Activated B cell treated with CpG ODN at 0.5 μM for 24 hours (primary cell): Measurements from ENCODE around the gene PIK3CA. TPM values are rescaled to one million over a fixed set of nuclear protein-coding genes. Genes with fewer than 3 reads are reported as not detected.

Experiments
- ATAC-seq: fragments of 200-7000 bp; cut with Tn5 transposase; one replicate; pipeline ENCODE4 v1.10.0; 2021; ENCODE audit warnings: low read depth, mild to moderate bottlenecking, moderate library complexity
- CTCF ChIA-PET: fragments of 350-600 bp; sonication (Branson Sonifier 250); formaldehyde crosslinking; loops from one replicate; lab custom pipeline; 2021; ENCODE audit warnings: antibody characterized with exemption; lab: Charles Lee
- POLR2A ChIA-PET: fragments of 350-600 bp; sonication (Branson Sonifier 250); formaldehyde crosslinking; loops from one replicate; lab custom pipeline; 2021; ENCODE audit warnings: antibody characterized with exemption; lab: Charles Lee
- DNase-seq: peaks from one replicate; pipeline ENCODE4 v3.0.0; 2022
- H3K27ac Mint-ChIP-seq: one replicate; pipeline ENCODE4 v1.8.0; 2020; ENCODE audit warnings: mixed read lengths
- H3K27me3 Mint-ChIP-seq: one replicate; pipeline ENCODE4 v1.8.0; 2021; ENCODE audit warnings: mixed read lengths
- H3K36me3 Mint-ChIP-seq: one replicate; pipeline ENCODE4 v1.8.0; 2021; ENCODE audit warnings: low read depth, mixed read lengths
- H3K4me1 Mint-ChIP-seq: one replicate; pipeline ENCODE4 v1.8.0; 2021; ENCODE audit warnings: mixed read lengths
- H3K4me3 Mint-ChIP-seq: one replicate; pipeline ENCODE4 v1.8.0; 2020; ENCODE audit warnings: mild to moderate bottlenecking, mixed read lengths
- H3K9me3 Mint-ChIP-seq: one replicate; pipeline ENCODE4 v1.8.0; 2020; ENCODE audit warnings: mixed read lengths
- intact Hi-C: fragments of 100-400 bp; cut with micrococcal nuclease; formaldehyde crosslinking; loops from one replicate; pipeline ENCODE4 v1.15.1; 2024
- total RNA-seq: library from RNA; stranded (reverse); gene quantifications from 2 replicates; pipeline ENCODE4 v1.2.3, GENCODE V29; 2022
- TF ChIP-seq, protein P1 (sequence below): fragments of 200-600 bp; IDR thresholded peaks from one replicate; pipeline ENCODE4 v1.8.0; 2022; ENCODE audit warnings: antibody characterized with exemption, mild to moderate bottlenecking

The PIK3CA gene
- total RNA-seq, 1 donor from 2014 or later: 40.5 TPM

DNA sequence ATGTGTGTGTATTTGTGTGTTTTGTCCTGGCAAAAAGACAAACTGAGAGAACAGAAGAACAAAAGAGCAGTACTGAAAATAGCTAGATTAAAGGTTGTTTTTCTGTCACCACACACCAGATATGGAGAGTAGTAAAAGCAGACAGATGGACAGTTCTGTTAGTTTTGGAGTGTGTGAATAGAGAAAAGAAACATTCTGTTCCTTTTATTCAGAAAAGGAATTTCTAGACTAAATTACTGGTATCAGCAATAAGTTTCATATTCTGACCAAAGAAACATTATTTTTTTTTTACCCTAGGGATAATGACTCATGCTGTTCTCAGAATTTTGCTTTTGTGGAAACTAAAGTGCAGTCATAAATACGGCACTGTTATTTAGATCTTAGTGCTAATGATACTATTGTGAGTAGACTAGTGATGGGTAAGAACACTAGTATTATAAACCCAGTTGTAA is 32.9 kb downstream of the PIK3CA start:
- peak; percentile 58 for ATAC-seq
- H3K27ac Mint-ChIP-seq: no peak overlapping the region

DNA sequence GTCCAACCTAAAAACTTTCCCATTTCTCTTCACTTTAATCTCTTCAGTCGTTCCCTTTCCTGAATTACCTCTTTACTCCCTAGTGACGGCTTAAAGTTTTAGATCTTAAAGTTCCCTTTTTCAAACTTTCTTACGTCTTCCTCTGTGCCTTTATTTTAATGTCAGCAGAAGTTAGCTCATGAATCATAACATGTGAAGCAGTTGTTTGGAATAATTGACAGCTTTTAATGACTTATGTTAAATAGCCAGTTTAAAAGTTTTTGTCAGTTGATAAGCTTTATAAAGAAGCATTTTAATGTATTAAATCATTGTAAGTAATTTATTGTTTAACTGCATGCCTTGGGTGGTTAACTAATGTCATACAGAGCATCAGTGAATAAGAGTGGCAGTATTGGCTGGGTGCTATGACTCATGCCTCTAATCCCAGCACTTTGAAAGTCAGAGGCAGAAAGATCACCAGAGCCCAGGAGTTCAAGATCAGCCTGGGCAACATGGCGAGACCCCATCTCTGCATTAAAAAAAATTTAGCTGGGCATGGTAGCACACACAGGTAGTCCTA is 33.9 kb downstream of the PIK3CA start:
- no peak for DNase-seq
- peak; percentile 62 for ATAC-seq
- intact Hi-C loops: loop anchor here (1.0 to 2.0 kb wide), 4 partner anchors 8 to 35 kb away; no protein-coding TSS in a partner anchor
- POLR2A ChIA-PET: interaction anchor here (1.2 to 2.2 kb wide), 2 partner anchors 16 to 33 kb away, joined by 3 to 48 read pairs; partner anchors contain the start of gene PIK3CA
- Mint-ChIP-seq H3K4me3 (peak overlapping the region; percentile 64), H3K27me3 (no peaks in the 10 kb centered on the region), H3K9me3 (no peaks in the 10 kb centered on the region), H3K27ac (peak overlapping the region; percentile 70), H3K36me3 (no peaks in the 10 kb centered on the region), H3K4me1 (peaks cover 45% of the 10 kb centered on the region)
- TF ChIP-seq, protein P1, sequence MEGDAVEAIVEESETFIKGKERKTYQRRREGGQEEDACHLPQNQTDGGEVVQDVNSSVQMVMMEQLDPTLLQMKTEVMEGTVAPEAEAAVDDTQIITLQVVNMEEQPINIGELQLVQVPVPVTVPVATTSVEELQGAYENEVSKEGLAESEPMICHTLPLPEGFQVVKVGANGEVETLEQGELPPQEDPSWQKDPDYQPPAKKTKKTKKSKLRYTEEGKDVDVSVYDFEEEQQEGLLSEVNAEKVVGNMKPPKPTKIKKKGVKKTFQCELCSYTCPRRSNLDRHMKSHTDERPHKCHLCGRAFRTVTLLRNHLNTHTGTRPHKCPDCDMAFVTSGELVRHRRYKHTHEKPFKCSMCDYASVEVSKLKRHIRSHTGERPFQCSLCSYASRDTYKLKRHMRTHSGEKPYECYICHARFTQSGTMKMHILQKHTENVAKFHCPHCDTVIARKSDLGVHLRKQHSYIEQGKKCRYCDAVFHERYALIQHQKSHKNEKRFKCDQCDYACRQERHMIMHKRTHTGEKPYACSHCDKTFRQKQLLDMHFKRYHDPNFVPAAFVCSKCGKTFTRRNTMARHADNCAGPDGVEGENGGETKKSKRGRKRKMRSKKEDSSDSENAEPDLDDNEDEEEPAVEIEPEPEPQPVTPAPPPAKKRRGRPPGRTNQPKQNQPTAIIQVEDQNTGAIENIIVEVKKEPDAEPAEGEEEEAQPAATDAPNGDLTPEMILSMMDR: no peak
- CTCF ChIA-PET: interaction anchor here (1.4 kb wide), 1 partner anchor 33 kb away, joined by 3 read pairs; no protein-coding TSS in a partner anchor

More for the DNA sequence above, 32.9 kb downstream of the PIK3CA start:
- Mint-ChIP-seq H3K27me3 (no peaks in the 10 kb centered on the region), H3K36me3 (no peaks in the 10 kb centered on the region), H3K9me3 (no peaks in the 10 kb centered on the region), H3K4me3 (no peak overlapping the region), H3K4me1 (peaks cover 42% of the 10 kb centered on the region)
- CTCF ChIA-PET: interaction anchor here (1.4 kb wide), 1 partner anchor 32 kb away, joined by 3 read pairs; no protein-coding TSS in a partner anchor
- TF ChIP-seq, protein P1: no peak
- no peak for DNase-seq
- intact Hi-C loops: loop anchor here (1.0 to 2.0 kb wide), 3 partner anchors 14 to 34 kb away; no protein-coding TSS in a partner anchor
- POLR2A ChIA-PET: interaction anchor here (1.2 to 2.2 kb wide), 2 partner anchors 14 to 32 kb away, joined by 3 to 48 read pairs; partner anchors contain the start of gene PIK3CA

DNA sequence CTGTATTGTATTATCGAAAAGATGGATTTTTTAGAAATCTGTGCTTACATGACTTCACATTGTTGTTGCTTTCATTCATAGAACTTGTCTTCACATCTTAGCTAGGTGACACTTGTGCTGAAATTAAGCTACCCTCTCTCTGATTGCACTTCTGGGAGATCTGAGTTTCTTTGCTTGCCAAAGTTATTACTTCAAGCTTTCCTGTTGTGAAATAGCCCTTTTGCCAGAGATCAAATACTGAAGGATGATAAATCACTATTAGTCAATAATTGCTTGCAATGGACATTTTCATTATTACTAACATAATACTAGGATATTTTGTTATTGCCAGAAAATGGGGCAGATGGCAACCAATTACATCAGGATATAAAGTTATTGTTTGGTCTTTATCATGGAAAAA is 34.7 kb downstream of the PIK3CA start:
- POLR2A ChIA-PET: interaction anchor here (2.2 to 3.3 kb wide), 2 partner anchors 34 to 35 kb away, joined by 29 to 48 read pairs; partner anchors contain the start of gene PIK3CA
- Mint-ChIP-seq H3K4me3 (no peak overlapping the region), H3K27ac (no peak overlapping the region), H3K36me3 (no peaks in the 10 kb centered on the region), H3K4me1 (peaks cover 42% of the 10 kb centered on the region), H3K9me3 (no peaks in the 10 kb centered on the region), H3K27me3 (no peaks in the 10 kb centered on the region)
- no peak for ATAC-seq
- TF ChIP-seq, protein P1: no peak
- intact Hi-C loops: loop anchor here (1.0 kb wide), 1 partner anchor 7 kb away; no protein-coding TSS in a partner anchor
- CTCF ChIA-PET: interaction anchor here (1.2 kb wide), 1 partner anchor 11 kb away, joined by 3 read pairs; no protein-coding TSS in a partner anchor
- DNase-seq: no peak

DNA sequence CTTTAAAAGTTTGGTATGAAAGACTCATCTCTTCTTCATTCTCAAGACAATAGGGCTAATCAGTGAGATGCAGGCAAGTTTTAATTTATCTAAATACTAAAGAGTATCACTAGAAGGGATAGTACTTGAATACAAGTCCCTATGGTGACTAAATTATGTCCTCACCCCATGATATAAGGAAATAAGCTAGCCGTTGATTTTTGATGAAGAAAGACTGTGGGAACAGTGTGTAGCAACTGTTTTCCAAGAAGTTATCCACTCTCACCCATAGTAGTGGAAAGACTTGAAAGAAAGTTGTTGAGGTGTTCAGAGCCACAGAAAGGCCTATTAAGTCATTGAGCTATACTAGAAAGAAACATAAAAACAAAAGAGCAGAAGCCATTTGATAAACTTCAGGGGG is 36.7 kb downstream of the PIK3CA start:
- CTCF ChIA-PET: no interaction called here
- H3K36me3 Mint-ChIP-seq: no peaks in the 10 kb centered on the region
- H3K27me3 Mint-ChIP-seq: no peaks in the 10 kb centered on the region
- H3K4me1 Mint-ChIP-seq: peaks cover 40% of the 10 kb centered on the region
- TF ChIP-seq, protein P1: no peak
- no peak overlapping the region for H3K27ac Mint-ChIP-seq
- no peaks in the 10 kb centered on the region for H3K9me3 Mint-ChIP-seq
- H3K4me3 Mint-ChIP-seq: no peak overlapping the region
- no peak for DNase-seq
- ATAC-seq: no peak
- intact Hi-C loops: no loop called here
- POLR2A ChIA-PET: interaction anchor here (0.8 to 3.3 kb wide), 3 partner anchors 10 to 46 kb away, joined by 3 to 29 read pairs (median 4); partner anchors contain the start of gene PIK3CA

DNA sequence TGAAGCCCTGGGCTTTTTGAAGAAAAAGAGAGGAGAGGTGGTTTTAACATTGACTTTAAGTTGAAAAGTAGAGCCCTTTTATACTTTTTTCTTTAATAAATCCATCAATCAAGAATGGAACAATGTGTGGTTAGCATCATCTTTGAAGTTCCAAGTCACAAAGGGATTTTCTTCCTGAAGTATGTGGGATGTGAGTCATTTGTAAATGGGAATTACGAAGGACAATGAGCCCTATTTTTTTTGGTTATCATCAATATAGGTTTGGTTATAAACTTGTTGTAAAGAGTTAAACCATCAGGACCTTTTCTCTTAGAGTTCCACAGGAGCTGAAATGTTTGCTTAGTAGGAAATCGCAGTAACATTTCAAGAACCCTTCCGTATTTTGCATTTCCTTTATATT is 38.3 kb downstream of the PIK3CA start:
- Mint-ChIP-seq H3K4me3 (no peak overlapping the region), H3K27me3 (no peaks in the 10 kb centered on the region), H3K36me3 (no peaks in the 10 kb centered on the region), H3K9me3 (no peaks in the 10 kb centered on the region), H3K27ac (no peak overlapping the region), H3K4me1 (peaks cover 50% of the 10 kb centered on the region)
- ATAC-seq (no peak), DNase-seq (no peak)
- TF ChIP-seq, protein P1: no peak
- CTCF ChIA-PET: no interaction called here
- intact Hi-C loops: no loop called here
- POLR2A ChIA-PET: interaction anchor here (3.3 kb wide), 1 partner anchor 38 kb away, joined by 29 read pairs; the partner anchor contains the start of gene PIK3CA
